Fibroblast of pulmonary artery (primary cell): Measurements from ENCODE around the gene PTPRG.
A peak's percentile ranks its signal among the peaks of the same experiment; 100 is the strongest.

Experiments used
- DNase-seq: peaks from one replicate; pipeline ENCODE4 v3.0.0-alpha.2; 2010; ENCODE audit warnings: low read depth
- H3K4me3 ChIP-seq: replicated peaks from 2 replicates; pipeline ENCODE4 v1.5.1; 2011; ENCODE audit warnings: low read depth, mild to moderate bottlenecking, control low read depth, low read length, moderate library complexity
- TF ChIP-seq, protein P1 (sequence below): IDR thresholded peaks from 2 replicates; pipeline ENCODE4 v1.5.1; 2011; ENCODE audit warnings: mild to moderate bottlenecking, control low read depth, low read length, inconsistent platforms; ENCODE audit errors: missing control alignments

PTPRG gene

DNA sequence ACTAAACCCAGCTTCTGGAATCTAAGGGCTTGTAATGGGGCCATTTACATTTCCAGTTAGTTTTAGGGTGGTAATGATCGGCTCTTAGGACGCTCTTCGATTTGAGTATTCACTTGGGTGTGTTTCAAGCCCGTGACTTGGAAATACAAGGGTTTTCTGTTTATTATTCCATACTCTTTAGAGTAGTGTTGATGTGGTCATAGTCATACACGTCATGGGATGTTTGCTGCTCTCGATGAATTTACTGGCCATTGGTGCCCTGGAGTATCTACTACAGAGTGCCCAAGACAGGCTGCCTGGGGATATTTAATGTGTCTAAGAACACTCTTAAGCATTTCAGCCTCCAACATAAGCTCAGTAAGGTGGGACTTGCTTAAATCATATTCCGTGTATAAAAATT, 64.1 kb downstream of the PTPRG start:
- H3K4me3 ChIP-seq = no peak overlapping the region
- TF ChIP-seq, protein P1, sequence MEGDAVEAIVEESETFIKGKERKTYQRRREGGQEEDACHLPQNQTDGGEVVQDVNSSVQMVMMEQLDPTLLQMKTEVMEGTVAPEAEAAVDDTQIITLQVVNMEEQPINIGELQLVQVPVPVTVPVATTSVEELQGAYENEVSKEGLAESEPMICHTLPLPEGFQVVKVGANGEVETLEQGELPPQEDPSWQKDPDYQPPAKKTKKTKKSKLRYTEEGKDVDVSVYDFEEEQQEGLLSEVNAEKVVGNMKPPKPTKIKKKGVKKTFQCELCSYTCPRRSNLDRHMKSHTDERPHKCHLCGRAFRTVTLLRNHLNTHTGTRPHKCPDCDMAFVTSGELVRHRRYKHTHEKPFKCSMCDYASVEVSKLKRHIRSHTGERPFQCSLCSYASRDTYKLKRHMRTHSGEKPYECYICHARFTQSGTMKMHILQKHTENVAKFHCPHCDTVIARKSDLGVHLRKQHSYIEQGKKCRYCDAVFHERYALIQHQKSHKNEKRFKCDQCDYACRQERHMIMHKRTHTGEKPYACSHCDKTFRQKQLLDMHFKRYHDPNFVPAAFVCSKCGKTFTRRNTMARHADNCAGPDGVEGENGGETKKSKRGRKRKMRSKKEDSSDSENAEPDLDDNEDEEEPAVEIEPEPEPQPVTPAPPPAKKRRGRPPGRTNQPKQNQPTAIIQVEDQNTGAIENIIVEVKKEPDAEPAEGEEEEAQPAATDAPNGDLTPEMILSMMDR = no peak
- DNase-seq = no peak

DNA sequence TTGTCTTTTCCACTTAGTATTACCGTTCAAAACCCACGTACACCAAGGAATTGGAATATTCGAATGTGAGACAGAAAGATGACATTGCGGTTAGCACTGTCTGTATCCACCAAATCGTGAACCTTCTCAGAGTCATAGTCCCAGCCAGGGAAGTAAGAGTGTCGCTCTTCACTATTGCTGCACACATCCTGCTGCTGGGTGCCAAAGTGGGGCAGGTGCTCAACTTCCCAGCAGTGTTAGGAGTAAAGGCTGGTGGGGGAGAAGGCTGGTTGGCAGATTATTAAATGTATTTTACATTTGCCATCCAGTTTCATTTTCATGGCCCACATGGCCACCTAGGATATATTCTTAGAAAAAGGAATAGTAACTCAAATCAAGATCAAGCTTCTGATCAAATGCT, 65.1 kb downstream of the PTPRG start:
- TF ChIP-seq, protein P1 = no peak
- DNase-seq = no peak
- no peak overlapping the region for H3K4me3 ChIP-seq

DNA sequence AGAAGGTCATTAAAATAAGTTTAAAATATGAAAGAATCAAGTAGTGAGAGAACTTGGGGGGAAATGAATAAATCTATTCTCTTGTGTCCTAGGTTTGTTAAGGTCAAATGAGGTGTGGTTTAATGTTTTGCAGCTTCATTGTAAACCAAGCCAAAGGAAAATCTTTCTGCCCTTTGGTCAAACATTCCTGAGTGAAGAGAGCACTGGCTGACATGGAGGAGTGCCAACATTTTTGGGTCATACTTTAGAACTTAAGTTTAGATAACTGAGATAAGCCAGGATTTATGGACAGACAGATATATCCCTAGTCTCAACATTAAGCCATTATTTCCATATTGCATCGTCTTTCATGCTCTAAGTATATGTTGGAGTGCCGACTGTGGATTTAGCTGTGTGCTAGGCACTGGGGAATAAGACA, 66.4 kb downstream of the PTPRG start:
- TF ChIP-seq, protein P1 = no peak
- peak; percentile 77 for DNase-seq
- H3K4me3 ChIP-seq = no peak overlapping the region

GRCh38 chr3:61628636-61629035, 67.3 kb downstream of the PTPRG start:
- DNase-seq = no peak
- TF ChIP-seq, protein P1 = no peak
- H3K4me3 ChIP-seq = no peak overlapping the region

GRCh38 chr3:61629442-61629841, 68.1 kb downstream of the PTPRG start:
- no peak overlapping the region for H3K4me3 ChIP-seq
- TF ChIP-seq, protein P1 = no peak
- DNase-seq = no peak

GRCh38 chr3:61631108-61631769, 69.9 kb downstream of the PTPRG start:
- no peak for DNase-seq
- TF ChIP-seq, protein P1 = no peak
- H3K4me3 ChIP-seq = no peak overlapping the region

GRCh38 chr3:61632568-61633175, 71.3 kb downstream of the PTPRG start:
- peak; percentile 28 for DNase-seq
- H3K4me3 ChIP-seq = no peak overlapping the region
- TF ChIP-seq, protein P1 = no peak
